Loucy (cell line): Measurements from ENCODE around the gene MMP24OS.

Source experiments
- CTCF ChIP-seq: fragments of 200-600 bp; sonication (generic); conservative IDR thresholded peaks from 2 replicates; pipeline ENCODE4 v1.5.1; 2014; ENCODE audit warnings: mild to moderate bottlenecking, antibody characterized with exemption, low read length
- EZH2phosphoT487 ChIP-seq: fragments of 200-600 bp; IDR thresholded peaks from 2 replicates; pipeline ENCODE4 v1.6.1; 2018; ENCODE audit warnings: antibody characterized with exemption, mild to moderate bottlenecking, moderate library complexity, borderline replicate concordance

- no peak for TF ChIP-seq CTCF
- no peak for TF ChIP-seq EZH2phosphoT487
Observed at GRCh38 chr20:35252037-35252461, 25.9 kb downstream of the MMP24OS start.
